Sigmoid colon (tissue), 3 donors: ENCODE results near the gene FGF11.

Experiments
- CTCF ChIP-seq, 4 experiments: fragments of 450-650 bp in 3 of 4; fragments of 200-600 bp in 1 of 4; IDR thresholded peaks; one replicate each; pipeline ENCODE4 v1.5.1; 2016 to 2019; ENCODE audit warnings: antibody characterized with exemption in 4 of 4, mild to moderate bottlenecking in 3 of 4, moderate library complexity in 2 of 4
- POLR2A ChIP-seq, 2 donors: fragments of 450-650 bp; IDR thresholded peaks; one replicate each; pipeline ENCODE4 v1.6.1; 2016; ENCODE audit warnings: antibody characterized with exemption in 2 of 2, mild to moderate bottlenecking in 2 of 2, moderate library complexity in 2 of 2

GRCh38 chr17:7463372-7463846 lies 24.1 kb downstream of the FGF11 start:
- no peak for TF ChIP-seq CTCF (IDR thresholded peaks at IDR 0.05)
- no peak for TF ChIP-seq POLR2A (IDR thresholded peaks at IDR 0.05)
